Neural progenitor cell (in vitro differentiated cells): Measurements from ENCODE around the gene AMBN. TPM values are rescaled to one million over a fixed set of nuclear protein-coding genes. Genes with fewer than 3 reads are reported as not detected.

Experiments used
- DNase-seq: peaks from one replicate; pipeline ENCODE4 v3.0.0-alpha.2; 2016; ENCODE audit warnings: low spot score
- H2AFZ ChIP-seq: fragments of 200-600 bp; sonication (generic); replicated peaks from 2 replicates; pipeline ENCODE4 v1.6.1; 2016; ENCODE audit warnings: antibody characterized with exemption
- H3F3A ChIP-seq: fragments of 200-600 bp; sonication (generic); 2 replicates; pipeline ENCODE4 v1.6.1; 2016; ENCODE audit warnings: antibody characterized with exemption, low read depth
- H3K27ac ChIP-seq: fragments of 200-600 bp; sonication (generic); 2 replicates; pipeline ENCODE4 v1.5.1; 2016; ENCODE audit warnings: mild to moderate bottlenecking
- H3K27me3 ChIP-seq: fragments of 200-600 bp; sonication (generic); 2 replicates; pipeline ENCODE4 v1.6.1; 2016; ENCODE audit warnings: mild to moderate bottlenecking, moderate library complexity
- H3K36me3 ChIP-seq: fragments of 200-600 bp; sonication (generic); 2 replicates; pipeline ENCODE4 v1.5.1; 2016
- H3K4me1 ChIP-seq: fragments of 200-600 bp; sonication (generic); 2 replicates; pipeline ENCODE4 v1.6.1; 2016; ENCODE audit warnings: mixed run types
- H3K4me2 ChIP-seq: fragments of 200-600 bp; sonication (generic); 2 replicates; pipeline ENCODE4 v1.6.1; 2016
- H3K4me3 ChIP-seq: fragments of 200-600 bp; sonication (generic); 2 replicates; pipeline ENCODE4 v1.5.1; 2016
- H3K79me2 ChIP-seq: fragments of 200-600 bp; sonication (generic); 2 replicates; pipeline ENCODE4 v1.6.1; 2016; ENCODE audit warnings: low read depth
- H3K9ac ChIP-seq: fragments of 200-600 bp; sonication (generic); 2 replicates; pipeline ENCODE4 v1.6.1; 2016
- H3K9me3 ChIP-seq: fragments of 200-600 bp; sonication (generic); 2 replicates; pipeline ENCODE4 v1.5.1; 2016; ENCODE audit warnings: low read depth
- H4K20me1 ChIP-seq: fragments of 200-600 bp; sonication (generic); 2 replicates; pipeline ENCODE4 v1.6.1; 2016; ENCODE audit warnings: low read depth
- H3K27ac Mint-ChIP-seq: 3 replicates; pipeline ENCODE4 v1.8.0; 2021; ENCODE audit warnings: mixed read lengths
- H3K27me3 Mint-ChIP-seq: 2 replicates; pipeline ENCODE4 v1.8.0; 2022; ENCODE audit warnings: low read depth, mild to moderate bottlenecking, inconsistent platforms, moderate library complexity, mixed read lengths; ENCODE audit not compliant: insufficient read depth
- H3K36me3 Mint-ChIP-seq: 3 replicates; pipeline ENCODE4 v1.8.0; 2021; ENCODE audit warnings: mixed read lengths
- H3K4me1 Mint-ChIP-seq: 3 replicates; pipeline ENCODE4 v1.8.0; 2021; ENCODE audit warnings: mixed read lengths
- H3K4me3 Mint-ChIP-seq: 3 replicates; pipeline ENCODE4 v1.8.0; 2021; ENCODE audit warnings: mild to moderate bottlenecking, moderate library complexity, mixed read lengths
- H3K9me3 Mint-ChIP-seq: 3 replicates; pipeline ENCODE4 v1.8.0; 2020; ENCODE audit warnings: mixed read lengths
- CTCF ChIP-seq: fragments of 200-600 bp; sonication (generic); IDR thresholded peaks from 2 replicates; pipeline ENCODE4 v1.5.1; 2017; ENCODE audit warnings: antibody characterized with exemption, mild to moderate bottlenecking
- EZH2 ChIP-seq: fragments of 200-600 bp; sonication (generic); IDR thresholded peaks from 2 replicates; pipeline ENCODE4 v1.6.1; 2017; ENCODE audit warnings: antibody characterized with exemption, mild to moderate bottlenecking, moderate library complexity
- EZH2phosphoT487 ChIP-seq: fragments of 200-600 bp; sonication (generic); IDR thresholded peaks from 2 replicates; pipeline ENCODE4 v1.6.1; 2017; ENCODE audit warnings: antibody characterized with exemption
- total RNA-seq: library from RNA; depleted of rRNA; stranded (reverse); fragments of >200 nt; gene quantifications from 2 replicates; pipeline ENCODE4 v1.2.3, GENCODE V29; 2015; ENCODE audit warnings: low replicate concordance

AMBN gene
- total RNA-seq, 1 donor from 2014 or later, result not detected

DNA sequence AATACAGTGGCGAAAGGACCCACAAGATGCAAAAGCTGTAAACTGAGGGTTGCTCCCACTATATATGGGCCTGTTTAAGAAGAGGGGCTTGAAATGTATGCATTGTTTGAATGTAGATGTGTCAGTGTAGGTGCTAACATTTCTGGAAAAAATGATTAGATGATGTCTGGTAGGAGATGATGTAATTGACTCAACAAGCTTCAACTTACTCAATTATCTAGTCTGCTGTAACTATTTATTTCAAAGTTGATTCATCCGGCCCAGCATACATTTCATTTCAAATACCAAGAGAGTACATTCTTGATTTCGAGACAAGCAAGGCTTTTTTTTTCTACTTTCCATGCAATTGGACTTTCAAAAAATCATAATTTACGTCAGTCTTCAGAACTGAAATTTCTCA, 27.2 kb downstream of the AMBN start:
- Mint-ChIP-seq H3K4me1 (peaks cover under 1% of the 10 kb centered on the region), H3K27me3 (no peaks in the 10 kb centered on the region), H3K36me3 (no peaks in the 10 kb centered on the region), H3K9me3 (no peaks in the 10 kb centered on the region), H3K27ac (no peak overlapping the region), H3K4me3 (no peak overlapping the region)
- Histone ChIP-seq H2AFZ (no peak overlapping the region), H3K27ac (no peak overlapping the region), H3K9ac (no peak overlapping the region), H3K4me1 (no peaks in the 10 kb centered on the region), H4K20me1 (no peaks in the 10 kb centered on the region), H3F3A (peaks cover 36% of the 10 kb centered on the region), H3K9me3 (no peaks in the 10 kb centered on the region), H3K36me3 (no peaks in the 10 kb centered on the region), H3K4me2 (no peak overlapping the region), H3K27me3 (no peaks in the 10 kb centered on the region), H3K79me2 (no peaks in the 10 kb centered on the region), H3K4me3 (no peak overlapping the region)
- no peak for DNase-seq
- TF ChIP-seq CTCF (no peak), EZH2phosphoT487 (no peak), EZH2 (no peak)

- Histone ChIP-seq H3K9me3 (no peaks in the 10 kb centered on the region), H3K27ac (no peak overlapping the region), H3K4me1 (no peaks in the 10 kb centered on the region), H3K27me3 (no peaks in the 10 kb centered on the region), H3K9ac (no peak overlapping the region), H2AFZ (no peak overlapping the region), H3K79me2 (no peaks in the 10 kb centered on the region), H4K20me1 (no peaks in the 10 kb centered on the region), H3K36me3 (no peaks in the 10 kb centered on the region), H3K4me2 (no peak overlapping the region), H3K4me3 (no peak overlapping the region), H3F3A (peaks cover 36% of the 10 kb centered on the region)
- no peaks in the 10 kb centered on the region for H3K4me1 Mint-ChIP-seq
- H3K4me3 Mint-ChIP-seq, result no peak overlapping the region
- H3K9me3 Mint-ChIP-seq, result no peaks in the 10 kb centered on the region
- H3K36me3 Mint-ChIP-seq, result no peaks in the 10 kb centered on the region
- TF ChIP-seq EZH2phosphoT487 (no peak), EZH2 (no peak), CTCF (no peak)
- DNase-seq, result no peak
- H3K27me3 Mint-ChIP-seq, result no peaks in the 10 kb centered on the region
- H3K27ac Mint-ChIP-seq, result no peak overlapping the region
Observed at GRCh38 chr4:70619778-70620177, 27.7 kb downstream of the AMBN start.

DNA sequence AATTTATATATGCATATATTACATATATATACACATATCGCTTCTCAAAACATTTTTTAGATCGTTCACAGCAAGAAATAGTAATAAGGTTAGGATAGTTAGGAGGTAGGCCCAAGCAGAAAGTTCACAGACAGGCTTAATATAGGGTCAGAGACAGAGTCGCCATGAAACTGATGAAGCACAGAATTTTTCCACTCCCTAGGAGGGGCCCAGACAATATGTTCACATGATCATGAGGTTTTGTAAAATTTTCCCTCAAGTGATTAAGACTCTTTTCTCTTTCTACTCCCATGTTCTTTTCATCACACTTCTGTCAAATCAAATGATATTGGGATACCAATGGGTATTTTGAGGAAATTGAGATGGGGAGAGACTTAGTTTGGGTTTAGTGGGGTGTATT, 31.3 kb downstream of the AMBN start:
- Histone ChIP-seq H3K4me1 (no peaks in the 10 kb centered on the region), H3K4me3 (no peak overlapping the region), H3K79me2 (no peaks in the 10 kb centered on the region), H3K27ac (no peak overlapping the region), H3K36me3 (no peaks in the 10 kb centered on the region), H3K27me3 (no peaks in the 10 kb centered on the region), H3K9me3 (no peaks in the 10 kb centered on the region), H3F3A (peaks cover 36% of the 10 kb centered on the region), H4K20me1 (no peaks in the 10 kb centered on the region), H2AFZ (no peak overlapping the region), H3K4me2 (no peak overlapping the region), H3K9ac (no peak overlapping the region)
- Mint-ChIP-seq H3K27me3 (no peaks in the 10 kb centered on the region), H3K36me3 (no peaks in the 10 kb centered on the region), H3K4me3 (no peak overlapping the region), H3K27ac (no peak overlapping the region), H3K9me3 (no peaks in the 10 kb centered on the region), H3K4me1 (no peaks in the 10 kb centered on the region)
- no peak for TF ChIP-seq EZH2phosphoT487
- TF ChIP-seq EZH2, result no peak
- TF ChIP-seq CTCF, result no peak
- no peak for DNase-seq
